Endothelial cell of umbilical vein (primary cell): ENCODE results near the gene IL17REL. TPM values are rescaled to one million over a fixed set of nuclear protein-coding genes. Genes with fewer than 3 reads are reported as not detected.

ENCODE experiments used
- BruUV-seq: library from RNA; stranded (reverse); fragments of 400-500 nt; replicated peaks from 2 replicates; lab custom pipeline; 2021; lab: Mats Ljungman, UMichigan
- CTCF ChIA-PET: fragments of 300-600, 350-600 bp; sonication (Branson Sonifier 250); formaldehyde crosslinking; loops from one replicate; lab custom pipeline; 2021; ENCODE audit warnings: antibody characterized with exemption, inconsistent platforms; lab: Charles Lee
- POLR2A ChIA-PET: fragments of 300-600, 350-600 bp; sonication (Branson Sonifier 250); formaldehyde crosslinking; loops from one replicate; lab custom pipeline; 2021; ENCODE audit warnings: antibody characterized with exemption, inconsistent platforms; lab: Charles Lee
- DNase-seq: peaks from one replicate; pipeline ENCODE4 v3.0.0-alpha.2; 2011; ENCODE audit warnings: low read depth, low spot score
- FAIRE-seq: peaks from 2 replicates; lab custom pipeline; 2011; peaks lifted over from hg19 to GRCh38; lab: Jason Lieb, UNC
- H2AFZ ChIP-seq: 2 replicates; pipeline ENCODE4 v1.6.0; 2012; ENCODE audit warnings: low read depth, low read length, control low read depth, inconsistent platforms
- H3K27ac ChIP-seq: 2 replicates; pipeline ENCODE4 v1.5.1; 2011; ENCODE audit warnings: low read depth, mild to moderate bottlenecking, control low read depth, low read length, moderate library complexity; ENCODE audit not compliant: insufficient read depth
- H3K27me3 ChIP-seq, 2 experiments: 2 replicates each; pipeline versions ENCODE4 v1.6.0 to v1.6.1; 2011; ENCODE audit warnings: low read length in 2 of 2, mixed read lengths in 1 of 2; ENCODE audit not compliant: control insufficient read depth in 2 of 2, insufficient read depth in 2 of 2
- H3K36me3 ChIP-seq, 2 experiments: 2 replicates in 1 of 2; 3 replicates in 1 of 2; pipeline ENCODE4 v1.5.1; 2011; ENCODE audit warnings: low read length in 2 of 2, mild to moderate bottlenecking in 1 of 2, moderate library complexity in 1 of 2; ENCODE audit not compliant: control insufficient read depth in 2 of 2, insufficient read depth in 2 of 2; ENCODE audit errors: extremely low read depth in 1 of 2
- H3K4me1 ChIP-seq: 3 replicates; pipeline ENCODE4 v1.5.1; 2011; ENCODE audit warnings: mild to moderate bottlenecking, low read length; ENCODE audit not compliant: control insufficient read depth, insufficient read depth; ENCODE audit errors: extremely low read depth
- H3K4me2 ChIP-seq: 2 replicates; pipeline ENCODE4 v1.6.1; 2011; ENCODE audit warnings: low read length, control low read depth, mixed read lengths; ENCODE audit not compliant: insufficient read depth
- H3K4me3 ChIP-seq, 3 experiments: fragments of 200-600 bp in 1 of 3; sonication (generic), shearing (Covaris generic) in 1 of 3; replicated peaks in 1 of 3; 2 replicates each; pipeline ENCODE4 v1.5.1; 2011 to 2016; ENCODE audit warnings: control low read depth in 3 of 3, low read length in 3 of 3, mild to moderate bottlenecking in 2 of 3, inconsistent platforms in 1 of 3, low read depth in 1 of 3, moderate library complexity in 1 of 3; ENCODE audit not compliant: insufficient read depth in 1 of 3
- H3K79me2 ChIP-seq: 2 replicates; pipeline ENCODE4 v1.6.0; 2012; ENCODE audit warnings: low read length, inconsistent platforms; ENCODE audit not compliant: control insufficient read depth, insufficient read depth
- H3K9ac ChIP-seq: replicated peaks from 2 replicates; pipeline ENCODE3; 2011; ENCODE audit warnings: low read length, control low read depth; ENCODE audit not compliant: insufficient read depth; ENCODE audit errors: extremely low read depth
- H3K9me1 ChIP-seq: replicated peaks from 3 replicates; pipeline ENCODE4 v1.6.0; 2011; ENCODE audit warnings: mild to moderate bottlenecking, low read length; ENCODE audit not compliant: control insufficient read depth, insufficient read depth; ENCODE audit errors: extremely low read depth
- H3K9me3 ChIP-seq: replicated peaks from 2 replicates; pipeline ENCODE4 v1.5.1; 2012; ENCODE audit warnings: low read length, inconsistent platforms; ENCODE audit not compliant: control insufficient read depth, insufficient read depth
- H4K20me1 ChIP-seq: replicated peaks from 2 replicates; pipeline ENCODE3; 2011; ENCODE audit warnings: mild to moderate bottlenecking, low read length; ENCODE audit not compliant: control insufficient read depth, insufficient read depth; ENCODE audit errors: extremely low read depth
- EZH2 ChIP-seq: IDR thresholded peaks from 2 replicates; pipeline ENCODE4 v1.6.1; 2012; ENCODE audit warnings: borderline replicate concordance, low read depth, mild to moderate bottlenecking, moderate library complexity, low read length, inconsistent platforms; ENCODE audit not compliant: severe bottlenecking
- FOS ChIP-seq: IDR thresholded peaks from 2 replicates; pipeline ENCODE4 v1.6.1; 2011; ENCODE audit warnings: mild to moderate bottlenecking, low read length, moderate library complexity, borderline replicate concordance; ENCODE audit not compliant: insufficient read depth
- GATA2 ChIP-seq: IDR thresholded peaks from 2 replicates; pipeline ENCODE4 v1.7.0; 2011; ENCODE audit warnings: low read depth, mild to moderate bottlenecking, moderate library complexity, mixed read lengths, low read length; ENCODE audit not compliant: insufficient read length, insufficient read depth
- JUN ChIP-seq: IDR thresholded peaks from 2 replicates; pipeline ENCODE4 v1.6.1; 2011; ENCODE audit warnings: borderline replicate concordance, low read depth; ENCODE audit not compliant: insufficient read length, insufficient read depth
- MYC ChIP-seq: IDR thresholded peaks from one replicate; pipeline ENCODE4 v1.6.1; 2011; ENCODE audit warnings: mild to moderate bottlenecking, low read depth, low read length
- POLR2A ChIP-seq: IDR thresholded peaks from 2 replicates; pipeline ENCODE4 v1.6.1; 2012; ENCODE audit warnings: low read depth, mild to moderate bottlenecking, control low read depth, low read length
- POLR2AphosphoS5 ChIP-seq: IDR thresholded peaks from 2 replicates; pipeline ENCODE4 v1.6.1; 2012; ENCODE audit warnings: low read depth, mild to moderate bottlenecking, control low read depth, low read length, moderate library complexity; ENCODE audit not compliant: insufficient read depth
- dilution Hi-C: fragments of 300-500 bp; cut with MboI; formaldehyde crosslinking; loops from one replicate; pipeline ENCODE4 v1.15.0; 2019; ENCODE audit warnings: low sequenced_read_pairs; ENCODE audit not compliant: extremely low pct_ligation_motif_present
- intact Hi-C: fragments of 100-400 bp; cut with micrococcal nuclease; formaldehyde crosslinking; loops from one replicate; pipeline ENCODE4 v1.10.0; 2022
- polyA plus RNA-seq, 4 experiments: library from polyadenylated mRNA; depleted of rRNA in 3 of 4; stranded (reverse) in 3 of 4; unstranded in 1 of 4; fragments of >200 nt; gene quantifications; 2 replicates each; pipeline versions ENCODE4 v1.2.1 to v1.2.3, GENCODE V29; 2011 to 2012; ENCODE audit warnings: missing spikeins in 1 of 4
- total RNA-seq: library from RNA; stranded (reverse); gene quantifications from 2 replicates; pipeline ENCODE4 v1.2.3, GENCODE V29; 2021
- TF ChIP-seq, protein P1 (sequence below): IDR thresholded peaks from 2 replicates; pipeline ENCODE4 v1.6.1; 2011; ENCODE audit not compliant: insufficient read depth, insufficient read length
- TF ChIP-seq, protein P2 (sequence below), 2 donors: IDR thresholded peaks; 1 replicate in 1 of 2; 2 replicates in 1 of 2; pipeline ENCODE4 v1.5.1; 2011; ENCODE audit warnings: low read length in 2 of 2, mild to moderate bottlenecking in 2 of 2, moderate library complexity in 2 of 2, control low read depth in 1 of 2, inconsistent platforms in 1 of 2, low read depth in 1 of 2; ENCODE audit not compliant: insufficient read depth in 1 of 2; ENCODE audit errors: extremely low read depth in 1 of 2

IL17REL gene
- total and polyA plus RNA-seq, 2 donors (not counting 3 experiments of a cell fraction or from before 2014, with no cell fraction given) = 0.06 to 0.15 TPM

DNA sequence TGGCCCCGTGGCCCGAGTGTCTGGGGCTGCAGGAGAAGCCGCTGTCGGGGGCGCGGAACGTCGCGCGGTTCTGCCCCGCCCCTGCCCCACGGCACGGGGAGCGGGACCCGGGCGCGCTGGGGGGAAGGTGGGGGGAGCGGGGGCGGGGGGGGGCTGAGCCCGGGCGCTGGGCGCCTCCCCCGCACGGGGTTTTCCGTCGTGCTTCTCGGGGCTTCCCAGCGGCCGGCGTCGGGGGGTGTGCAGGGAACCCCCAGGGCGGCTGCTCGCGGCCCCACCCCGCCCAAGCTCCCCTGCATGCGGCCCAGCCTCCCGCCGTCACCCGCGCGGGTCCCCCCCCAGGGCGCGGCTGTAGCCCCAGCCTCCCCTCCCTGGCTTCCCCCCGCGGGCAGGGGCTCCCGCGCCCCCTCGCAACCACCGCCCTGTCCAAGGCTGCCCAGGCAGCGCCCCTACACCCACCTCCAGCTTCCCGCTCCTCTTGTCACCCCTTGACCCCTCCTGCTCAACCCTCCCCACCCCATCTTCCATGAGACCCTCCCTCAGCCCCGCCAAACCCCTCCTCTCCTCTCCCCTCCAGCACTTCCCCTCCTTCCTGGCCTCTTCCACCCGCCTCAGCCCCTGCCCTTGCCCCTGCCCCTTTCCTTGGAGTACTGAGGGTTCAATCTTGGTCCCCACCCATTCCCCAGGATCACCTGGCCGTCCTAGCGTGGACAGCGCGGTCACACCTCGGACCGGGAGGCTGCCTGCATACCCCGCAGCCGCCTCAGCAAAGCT lies 1.7 kb downstream of the IL17REL start:
- Histone ChIP-seq H3K9me3 (no peaks in the 10 kb centered on the region), H3K9me1 (no peaks in the 10 kb centered on the region), H4K20me1 (no peaks in the 10 kb centered on the region), H3K4me1 (no peaks in the 10 kb centered on the region), H3K27me3 (peaks cover 30 to 40% of the 10 kb centered on the region in 2 experiments), H2AFZ (no peak overlapping the region), H3K4me2 (no peak overlapping the region), H3K36me3 (no peaks in the 10 kb centered on the region), H3K4me3 (no peak overlapping the region), H3K27ac (no peak overlapping the region), H3K79me2 (no peaks in the 10 kb centered on the region), H3K9ac (no peak overlapping the region)
- TF ChIP-seq EZH2 = peak; percentile 36
- no peak for TF ChIP-seq JUN
- no peak for DNase-seq
- no peak for FAIRE-seq
- intact Hi-C loops (no loop called here), dilution Hi-C loops (no loop called here)
- no TSS peak for BruUV-seq
- CTCF ChIA-PET = interaction anchor here (1.2 kb wide), 1 partner anchor 19 kb away, joined by 4 read pairs; no protein-coding TSS in a partner anchor
- POLR2A ChIA-PET = no interaction called here

GRCh38 chr22:50009765-50010675 lies 2.5 kb downstream of the IL17REL start:
- CTCF ChIA-PET = interaction anchor here (3.2 kb wide), 1 partner anchor 20 kb away, joined by 11 read pairs; no protein-coding TSS in a partner anchor
- DNase-seq (no peak), FAIRE-seq (no peak)
- H3K79me2 ChIP-seq = no peaks in the 10 kb centered on the region
- no peak overlapping the region for H3K27ac ChIP-seq
- H2AFZ ChIP-seq = no peak overlapping the region
- H3K9me1 ChIP-seq = no peaks in the 10 kb centered on the region
- no peaks in the 10 kb centered on the region for H4K20me1 ChIP-seq
- H3K4me3 ChIP-seq = no peak overlapping the region
- H3K9me3 ChIP-seq = no peaks in the 10 kb centered on the region
- no peaks in the 10 kb centered on the region for H3K4me1 ChIP-seq
- no peaks in the 10 kb centered on the region for H3K36me3 ChIP-seq
- H3K27me3 ChIP-seq = peaks cover 30 to 39% of the 10 kb centered on the region in 2 experiments
- no peak overlapping the region for H3K4me2 ChIP-seq
- H3K9ac ChIP-seq = no peak overlapping the region
- POLR2A ChIA-PET = no interaction called here
- BruUV-seq = no TSS peak
- dilution Hi-C loops = no loop called here
- TF ChIP-seq GATA2 = no peak
- TF ChIP-seq, protein P1, sequence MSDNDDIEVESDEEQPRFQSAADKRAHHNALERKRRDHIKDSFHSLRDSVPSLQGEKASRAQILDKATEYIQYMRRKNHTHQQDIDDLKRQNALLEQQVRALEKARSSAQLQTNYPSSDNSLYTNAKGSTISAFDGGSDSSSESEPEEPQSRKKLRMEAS = no peak
- no peak for TF ChIP-seq JUN
- TF ChIP-seq POLR2AphosphoS5 = no peak
- TF ChIP-seq EZH2 = no peak
- TF ChIP-seq, protein P2, sequence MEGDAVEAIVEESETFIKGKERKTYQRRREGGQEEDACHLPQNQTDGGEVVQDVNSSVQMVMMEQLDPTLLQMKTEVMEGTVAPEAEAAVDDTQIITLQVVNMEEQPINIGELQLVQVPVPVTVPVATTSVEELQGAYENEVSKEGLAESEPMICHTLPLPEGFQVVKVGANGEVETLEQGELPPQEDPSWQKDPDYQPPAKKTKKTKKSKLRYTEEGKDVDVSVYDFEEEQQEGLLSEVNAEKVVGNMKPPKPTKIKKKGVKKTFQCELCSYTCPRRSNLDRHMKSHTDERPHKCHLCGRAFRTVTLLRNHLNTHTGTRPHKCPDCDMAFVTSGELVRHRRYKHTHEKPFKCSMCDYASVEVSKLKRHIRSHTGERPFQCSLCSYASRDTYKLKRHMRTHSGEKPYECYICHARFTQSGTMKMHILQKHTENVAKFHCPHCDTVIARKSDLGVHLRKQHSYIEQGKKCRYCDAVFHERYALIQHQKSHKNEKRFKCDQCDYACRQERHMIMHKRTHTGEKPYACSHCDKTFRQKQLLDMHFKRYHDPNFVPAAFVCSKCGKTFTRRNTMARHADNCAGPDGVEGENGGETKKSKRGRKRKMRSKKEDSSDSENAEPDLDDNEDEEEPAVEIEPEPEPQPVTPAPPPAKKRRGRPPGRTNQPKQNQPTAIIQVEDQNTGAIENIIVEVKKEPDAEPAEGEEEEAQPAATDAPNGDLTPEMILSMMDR (IDR thresholded peaks at IDR 0.05; ENCODE audit: extremely low read depth in 1 of 2, insufficient read depth in 1 of 2, low read depth in 1 of 2, low read length in 2 of 2) = no peak
- TF ChIP-seq FOS = no peak
- TF ChIP-seq POLR2A = no peak
- no peak for TF ChIP-seq MYC
- intact Hi-C loops = no loop called here
